Body of pancreas (tissue), 4 donors: ENCODE measurements around the gene CAPN5.

Experiments
- POLR2A ChIP-seq, 3 donors: fragments of 450-650 bp; IDR thresholded peaks; one replicate each; pipeline ENCODE4 v1.6.1; 2016; ENCODE audit warnings: antibody characterized with exemption in 3 of 3, mild to moderate bottlenecking in 2 of 3
- TF ChIP-seq, protein P1 (sequence below), 7 experiments: fragments of 450-650 bp in 4 of 7; fragments of 200-600 bp in 3 of 7; sonication (generic) in 3 of 7; IDR thresholded peaks; one replicate each; pipeline ENCODE4 v1.5.1; 2016 to 2019; ENCODE audit warnings: antibody characterized with exemption in 7 of 7

DNA sequence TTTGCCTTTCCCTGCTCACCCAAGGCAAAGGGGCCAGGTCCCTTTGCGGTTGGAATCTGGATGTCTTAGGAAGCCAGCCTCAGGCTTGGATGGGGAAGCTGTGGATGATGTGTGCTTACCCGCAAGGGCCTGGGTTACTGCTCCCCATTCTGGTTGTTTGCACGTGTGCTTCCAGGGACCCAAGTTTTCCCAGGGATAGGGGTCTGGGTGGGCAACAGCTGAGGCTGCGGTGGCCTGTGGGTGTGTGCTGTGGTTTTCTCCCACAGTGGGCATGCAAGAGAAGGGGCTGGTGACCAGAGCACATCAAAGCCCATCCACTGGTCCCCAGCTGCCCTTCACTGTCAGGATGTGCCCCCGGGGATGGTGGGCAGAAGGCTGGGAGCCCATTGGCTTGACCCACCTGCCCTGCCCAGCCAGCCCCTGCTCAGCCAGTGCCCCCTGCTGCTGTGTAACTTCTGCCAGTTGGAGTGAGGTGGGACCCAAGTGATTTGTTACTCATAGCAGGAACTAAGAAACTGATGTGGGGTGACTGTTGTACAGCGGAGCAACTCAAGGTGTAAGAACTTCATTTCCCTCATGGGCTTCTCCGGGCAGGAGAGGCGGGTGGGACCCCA, 3.3 kb downstream of the CAPN5 start:
- TF ChIP-seq, protein P1, sequence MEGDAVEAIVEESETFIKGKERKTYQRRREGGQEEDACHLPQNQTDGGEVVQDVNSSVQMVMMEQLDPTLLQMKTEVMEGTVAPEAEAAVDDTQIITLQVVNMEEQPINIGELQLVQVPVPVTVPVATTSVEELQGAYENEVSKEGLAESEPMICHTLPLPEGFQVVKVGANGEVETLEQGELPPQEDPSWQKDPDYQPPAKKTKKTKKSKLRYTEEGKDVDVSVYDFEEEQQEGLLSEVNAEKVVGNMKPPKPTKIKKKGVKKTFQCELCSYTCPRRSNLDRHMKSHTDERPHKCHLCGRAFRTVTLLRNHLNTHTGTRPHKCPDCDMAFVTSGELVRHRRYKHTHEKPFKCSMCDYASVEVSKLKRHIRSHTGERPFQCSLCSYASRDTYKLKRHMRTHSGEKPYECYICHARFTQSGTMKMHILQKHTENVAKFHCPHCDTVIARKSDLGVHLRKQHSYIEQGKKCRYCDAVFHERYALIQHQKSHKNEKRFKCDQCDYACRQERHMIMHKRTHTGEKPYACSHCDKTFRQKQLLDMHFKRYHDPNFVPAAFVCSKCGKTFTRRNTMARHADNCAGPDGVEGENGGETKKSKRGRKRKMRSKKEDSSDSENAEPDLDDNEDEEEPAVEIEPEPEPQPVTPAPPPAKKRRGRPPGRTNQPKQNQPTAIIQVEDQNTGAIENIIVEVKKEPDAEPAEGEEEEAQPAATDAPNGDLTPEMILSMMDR (IDR thresholded peaks at IDR 0.05) = no peak
- TF ChIP-seq POLR2A (IDR thresholded peaks at IDR 0.05) = no peak
